HCT116 (cell line): ENCODE data around the gene TMEM101. TPM values are rescaled to one million over a fixed set of nuclear protein-coding genes. Genes with fewer than 3 reads are reported as not detected.

Source experiments
- ATAC-seq: fragments of 200-7000 bp; cut with Tn5 transposase; 2 replicates; pipeline ENCODE4 v1.9.1; 2020; ENCODE audit warnings: mild to moderate bottlenecking, moderate library complexity
- BruUV-seq: library from RNA; stranded (reverse); fragments of 400-500 nt; replicated peaks from 2 replicates; lab custom pipeline; 2021; lab: Mats Ljungman, UMichigan
- CTCF ChIA-PET: fragments of 300-600 bp; sonication (Branson Sonifier 250); formaldehyde crosslinking; loops from one replicate; lab custom pipeline; 2021; ENCODE audit warnings: antibody characterized with exemption; lab: Charles Lee
- POLR2A ChIA-PET: fragments of 300-600, 350-600 bp; sonication (Branson Sonifier 250); formaldehyde crosslinking; loops from one replicate; lab custom pipeline; 2021; ENCODE audit warnings: antibody characterized with exemption; lab: Charles Lee
- RAD21 ChIA-PET, 2 experiments: fragments of 300-600 bp; sonication (Branson Sonifier 250); formaldehyde crosslinking; loops; one replicate each; lab custom pipeline; 2023; ENCODE audit warnings: low total read pairs in 2 of 2; ENCODE audit not compliant: uncharacterized antibody in 2 of 2, unreplicated experiment in 2 of 2, low non-redundant PET in 1 of 2; lab: Charles Lee
- DNase-seq: peaks from one replicate; pipeline ENCODE4 v3.0.0-alpha.2; 2010; ENCODE audit warnings: low read depth, low spot score
- H2AFZ ChIP-seq: fragments of 200-600 bp; shearing (Covaris generic), sonication (generic); 2 replicates; pipeline ENCODE4 v1.6.1; 2017; ENCODE audit warnings: low read depth, mixed run types, mixed read lengths, antibody characterized with exemption, low read length; ENCODE audit not compliant: poor library complexity, severe bottlenecking
- H3K27ac ChIP-seq: 2 replicates; pipeline ENCODE4 v1.5.1; 2012; ENCODE audit warnings: low read depth, low read length
- H3K27me3 ChIP-seq: fragments of 200-600 bp; sonication (generic); 2 replicates; pipeline ENCODE4 v1.6.1; 2016; ENCODE audit warnings: mixed run types, low read length, mixed read lengths; ENCODE audit not compliant: insufficient read depth
- H3K36me3 ChIP-seq, 2 experiments: fragments of 200-500 bp in 1 of 2; fragments of 200-600 bp in 1 of 2; sonication (Bioruptor generic) in 1 of 2; sonication (generic) in 1 of 2; 2 replicates each; pipeline versions ENCODE4 v1.5.1 to v1.6.1; 2014 to 2016; ENCODE audit warnings: low read length in 2 of 2, inconsistent platforms in 1 of 2, mixed read lengths in 1 of 2, mixed run types in 1 of 2; ENCODE audit not compliant: insufficient read depth in 2 of 2, control insufficient read depth in 1 of 2
- H3K4me1 ChIP-seq, 2 experiments: fragments of 200-600 bp in 1 of 2; sonication (generic) in 1 of 2; 2 replicates each; pipeline versions ENCODE4 v1.5.1 to v1.6.1; 2012 to 2017; ENCODE audit warnings: low read length in 2 of 2, inconsistent platforms in 1 of 2, mild to moderate bottlenecking in 1 of 2, mixed read lengths in 1 of 2, mixed run types in 1 of 2, moderate library complexity in 1 of 2; ENCODE audit not compliant: insufficient read depth in 2 of 2, control insufficient read depth in 1 of 2
- H3K4me2 ChIP-seq: fragments of 200-600 bp; sonication (generic); 2 replicates; pipeline ENCODE4 v1.6.1; 2017; ENCODE audit warnings: mixed run types, low read length, mixed read lengths
- H3K4me3 ChIP-seq, 2 experiments: fragments of 200-600 bp in 1 of 2; sonication (generic) in 1 of 2; replicated peaks in 1 of 2; 2 replicates each; pipeline ENCODE4 v1.5.1; 2011 to 2016; ENCODE audit warnings: low read length in 2 of 2, control low read depth in 1 of 2, low read depth in 1 of 2, mild to moderate bottlenecking in 1 of 2, mixed read lengths in 1 of 2, mixed run types in 1 of 2
- H3K79me2 ChIP-seq: fragments of 200-600 bp; sonication (generic); 2 replicates; pipeline ENCODE4 v1.6.1; 2017; ENCODE audit warnings: mild to moderate bottlenecking, mixed run types, low read length, moderate library complexity, mixed read lengths; ENCODE audit not compliant: insufficient read depth
- H3K9ac ChIP-seq: fragments of 200-600 bp; sonication (generic); 2 replicates; pipeline ENCODE4 v1.6.1; 2016; ENCODE audit warnings: low read length, mixed read lengths
- H3K9me2 ChIP-seq: fragments of 200-600 bp; sonication (generic), shearing (Covaris generic); 2 replicates; pipeline ENCODE4 v1.6.1; 2017; ENCODE audit warnings: mixed run types, mild to moderate bottlenecking, moderate library complexity; ENCODE audit not compliant: insufficient read depth
- H3K9me3 ChIP-seq, 2 experiments: fragments of 200-500 bp in 1 of 2; fragments of 200-600 bp in 1 of 2; sonication (Bioruptor generic) in 1 of 2; sonication (generic) in 1 of 2; 2 replicates each; pipeline ENCODE4 v1.6.1; 2014 to 2017; ENCODE audit warnings: low read length in 2 of 2, mixed read lengths in 2 of 2, inconsistent platforms in 1 of 2, low read depth in 1 of 2, mild to moderate bottlenecking in 1 of 2, mixed run types in 1 of 2, moderate library complexity in 1 of 2; ENCODE audit not compliant: control insufficient read depth in 1 of 2, insufficient read depth in 1 of 2
- H4K20me1 ChIP-seq: fragments of 200-600 bp; sonication (generic), shearing (Covaris generic); 2 replicates; pipeline ENCODE4 v1.6.1; 2017; ENCODE audit warnings: mixed run types, mild to moderate bottlenecking, moderate library complexity; ENCODE audit not compliant: insufficient read depth
- ATF3 ChIP-seq: IDR thresholded peaks from 2 replicates; pipeline ENCODE4 v1.6.1; 2012
- CEBPB ChIP-seq: IDR thresholded peaks from 2 replicates; pipeline ENCODE4 v1.6.1; 2012; ENCODE audit warnings: low read depth
- EGR1 ChIP-seq: IDR thresholded peaks from 2 replicates; pipeline ENCODE4 v1.6.1; 2012; ENCODE audit warnings: low read depth
- EZH2phosphoT487 ChIP-seq: fragments of 200-600 bp; IDR thresholded peaks from 2 replicates; pipeline ENCODE4 v1.6.1; 2018; ENCODE audit warnings: antibody characterized with exemption, borderline replicate concordance
- JUND ChIP-seq: IDR thresholded peaks from 2 replicates; pipeline ENCODE4 v1.6.1; 2012
- MAX ChIP-seq: IDR thresholded peaks from 2 replicates; pipeline ENCODE4 v1.6.1; 2012
- POLR2AphosphoS5 ChIP-seq: IDR thresholded peaks from 2 replicates; pipeline ENCODE4 v1.6.1; 2011; ENCODE audit warnings: mild to moderate bottlenecking, low read depth, low read length, moderate library complexity
- SIN3A ChIP-seq: IDR thresholded peaks from 2 replicates; pipeline ENCODE4 v1.6.1; 2012; ENCODE audit warnings: low read depth
- SP1 ChIP-seq: IDR thresholded peaks from 2 replicates; pipeline ENCODE4 v1.6.1; 2012; ENCODE audit warnings: low read depth
- SRF ChIP-seq: IDR thresholded peaks from 2 replicates; pipeline ENCODE4 v1.6.1; 2012; ENCODE audit warnings: low read depth
- ZNF274 ChIP-seq: fragments of 200-500 bp; sonication (Bioruptor generic); IDR thresholded peaks from 2 replicates; pipeline ENCODE4 v1.6.1; 2014; ENCODE audit warnings: mild to moderate bottlenecking, low read depth, low read length, inconsistent platforms
- intact Hi-C: fragments of 100-400 bp; cut with micrococcal nuclease; formaldehyde crosslinking; loops from 2 replicates; pipeline ENCODE4 v1.10.0; 2022
- total RNA-seq: library from RNA; stranded (reverse); gene quantifications from one replicate; pipeline ENCODE4 v1.2.1, GENCODE V29; 2021; ENCODE audit not compliant: unreplicated experiment

Gene TMEM101
- total RNA-seq, 1 experiment from 2014 or later = 43.8 TPM

- no peak for TF ChIP-seq JUND
- TF ChIP-seq SP1 = no peak
These were observed 26.5 kb downstream of the TMEM101 start (continued) for GRCh38 chr17:43988301-43988700.

- intact Hi-C loops = no loop called here
- Histone ChIP-seq H3K27ac (no peak overlapping the region), H3K4me3 (no peak overlapping the region), H3K4me1 (no peaks in the 10 kb centered on the region), H3K4me2 (no peak overlapping the region), H3K27me3 (no peaks in the 10 kb centered on the region), H3K9me3 (no peaks in the 10 kb centered on the region), H3K79me2 (no peaks in the 10 kb centered on the region), H3K9me2 (no peaks in the 10 kb centered on the region), H4K20me1 (no peaks in the 10 kb centered on the region), H3K9ac (no peak overlapping the region), H3K36me3 (no peaks in the 10 kb centered on the region), H2AFZ (no peak overlapping the region)
- ChIA-PET CTCF (interaction anchor here (0.7 kb wide), 1 partner anchor 43 kb away, joined by 3 read pairs; no protein-coding TSS in a partner anchor), RAD21 (no interaction called here), POLR2A (no interaction called here)
- DNase-seq (no peak), ATAC-seq (no peak)
- TF ChIP-seq POLR2AphosphoS5 = no peak
- TF ChIP-seq MAX = no peak
- no peak for TF ChIP-seq EZH2phosphoT487
- no peak for TF ChIP-seq CEBPB
- TF ChIP-seq SP1 = no peak
- no peak for TF ChIP-seq EGR1
- TF ChIP-seq ATF3 = no peak
- no peak for TF ChIP-seq SRF
- TF ChIP-seq SIN3A = no peak
- TF ChIP-seq ZNF274 = no peak
- no TSS peak for BruUV-seq
These were observed 27.4 kb downstream of the TMEM101 start for GRCh38 chr17:43987131-43988021.
